Measurements from ENCODE around the gene TMEM59L.
"Not testable (repeated sequence)": the region's sequence is repeated elsewhere in the genome, so short reads cannot be mapped to it uniquely, and the experiment has no call there.

TMEM59L gene

DNA sequence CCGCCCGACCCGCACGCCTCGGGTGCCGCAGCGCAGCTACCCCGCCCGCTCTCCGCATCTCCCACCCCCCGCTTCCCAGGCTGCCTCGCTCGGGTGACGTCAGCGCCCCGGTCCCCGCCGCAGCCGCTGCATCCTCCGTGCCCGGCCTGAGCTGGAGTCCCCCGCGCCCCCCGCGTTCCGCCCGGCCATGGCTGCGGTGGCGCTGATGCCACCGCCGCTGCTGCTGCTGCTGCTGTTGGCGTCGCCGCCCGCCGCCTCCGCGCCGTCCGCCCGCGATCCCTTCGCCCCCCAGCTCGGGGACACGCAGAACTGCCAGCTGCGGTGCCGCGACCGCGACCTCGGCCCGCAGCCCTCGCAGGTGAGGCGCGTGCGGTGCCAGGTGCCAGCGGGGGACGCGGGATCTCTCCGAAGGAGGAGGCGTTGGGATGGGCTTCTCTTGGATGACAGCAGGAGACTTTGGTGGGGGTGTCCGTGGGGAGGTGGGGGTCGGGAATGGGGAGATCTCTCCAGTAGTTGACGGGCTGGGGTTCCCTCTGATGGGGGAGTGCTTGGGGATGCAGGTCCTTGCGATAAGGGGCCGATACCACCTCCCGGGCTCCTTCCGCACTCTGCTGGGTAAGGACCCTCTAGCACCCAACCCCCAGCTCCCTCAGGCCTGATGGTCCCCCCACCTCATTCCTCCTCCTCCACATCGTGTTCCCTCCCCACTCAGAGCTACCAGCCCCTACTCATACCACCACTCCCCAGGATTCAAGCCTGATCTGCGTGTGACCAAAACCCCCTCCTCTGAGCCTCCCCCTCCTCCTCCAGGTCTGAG lies at the start of gene TMEM59L:
TSS of gene TMEM59L (plus strand) at position 99 of the 817 bp plus-strand sequence. CDS start at position 188, 89 bp downstream.
- DNase-seq, result peak; percentile 23 to 36

DNA sequence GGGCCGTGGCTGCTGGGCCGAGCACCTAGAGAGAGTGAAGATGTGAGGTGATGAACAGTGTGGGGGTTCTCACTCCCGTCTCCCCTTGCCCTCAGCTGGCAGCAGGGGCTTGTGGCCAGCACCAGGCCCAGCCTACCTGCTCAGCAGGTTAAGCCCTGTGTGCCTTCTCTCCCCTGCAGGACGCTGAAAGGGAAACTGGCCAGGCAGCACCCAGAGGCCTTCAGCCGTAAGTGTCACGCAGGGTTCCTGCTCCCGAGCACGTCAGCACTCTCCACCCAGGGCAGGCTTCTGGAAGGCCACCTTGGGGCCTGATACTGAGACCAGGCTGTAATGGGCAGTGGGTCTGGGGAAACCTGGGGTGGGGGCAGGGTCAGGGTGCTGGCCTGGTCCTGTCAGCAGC lies 45.7 kb upstream of the TMEM59L start:
- DNase-seq, result no peak

DNA sequence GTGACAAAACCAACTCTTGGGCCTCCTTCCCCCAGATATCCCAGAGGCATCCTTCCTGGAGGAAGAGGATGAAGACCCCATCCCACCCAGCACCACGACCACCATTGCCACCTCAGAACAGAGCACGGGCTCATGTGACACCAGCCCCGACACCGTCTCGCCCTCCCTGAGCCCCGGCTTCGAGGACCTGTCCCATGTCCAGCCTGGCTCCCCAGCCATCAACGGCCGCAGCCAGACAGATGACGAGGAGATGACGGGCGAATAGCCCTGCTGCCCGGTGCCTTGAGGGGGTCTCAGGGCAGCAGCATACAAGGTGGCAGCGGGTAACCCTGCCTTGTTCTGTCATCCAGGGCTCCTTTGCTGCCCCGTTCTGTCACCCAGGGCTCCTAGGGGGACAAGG lies 44.3 kb upstream of the TMEM59L start:
- DNase-seq, result no peak

DNA sequence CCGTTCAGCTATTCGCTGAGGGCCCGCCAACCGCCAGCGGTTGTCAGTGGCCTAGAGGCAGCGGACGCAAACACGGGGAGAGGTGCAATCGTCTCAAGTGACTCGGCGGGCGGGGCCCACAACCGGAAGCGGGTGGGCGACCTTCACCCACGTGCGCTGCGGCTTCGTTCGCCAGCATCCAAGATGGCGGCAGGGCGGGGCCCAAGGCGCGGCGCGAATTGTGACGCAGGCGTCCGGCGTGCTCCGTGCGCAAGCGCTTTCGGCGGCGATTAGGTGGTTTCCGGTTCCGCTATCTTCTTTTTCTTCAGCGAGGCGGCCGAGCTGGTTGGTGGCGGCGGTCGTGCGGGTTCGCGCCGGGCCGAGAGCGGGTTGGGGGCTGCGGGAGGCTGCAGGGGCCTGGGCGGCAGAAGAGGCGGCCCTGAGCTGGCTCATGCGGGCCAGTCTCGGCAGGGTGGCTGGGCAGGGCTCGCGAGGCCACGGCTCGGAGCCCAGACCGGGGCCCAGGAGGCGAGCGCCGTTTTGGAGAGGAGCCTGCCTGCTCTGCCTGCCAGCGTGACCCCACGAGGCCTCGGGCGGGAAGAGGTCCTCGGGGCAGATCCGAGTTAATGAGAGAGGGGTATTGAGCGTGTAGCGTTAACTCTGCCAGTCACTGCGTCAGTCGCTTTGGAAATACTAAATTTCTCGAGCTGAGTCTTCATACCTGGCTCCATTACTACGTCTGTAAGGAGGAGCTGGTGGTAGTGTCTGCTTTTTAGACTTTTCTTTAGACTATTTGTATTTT lies 40.9 kb upstream of the TMEM59L start, which contains the start of gene UBA52:
TSS of gene UBA52 (plus strand) at position 294 of the 781 bp plus-strand sequence. CDS start 1,444 bp downstream, outside the sequence.
- peak; percentile 91 to 92 for DNase-seq

DNA sequence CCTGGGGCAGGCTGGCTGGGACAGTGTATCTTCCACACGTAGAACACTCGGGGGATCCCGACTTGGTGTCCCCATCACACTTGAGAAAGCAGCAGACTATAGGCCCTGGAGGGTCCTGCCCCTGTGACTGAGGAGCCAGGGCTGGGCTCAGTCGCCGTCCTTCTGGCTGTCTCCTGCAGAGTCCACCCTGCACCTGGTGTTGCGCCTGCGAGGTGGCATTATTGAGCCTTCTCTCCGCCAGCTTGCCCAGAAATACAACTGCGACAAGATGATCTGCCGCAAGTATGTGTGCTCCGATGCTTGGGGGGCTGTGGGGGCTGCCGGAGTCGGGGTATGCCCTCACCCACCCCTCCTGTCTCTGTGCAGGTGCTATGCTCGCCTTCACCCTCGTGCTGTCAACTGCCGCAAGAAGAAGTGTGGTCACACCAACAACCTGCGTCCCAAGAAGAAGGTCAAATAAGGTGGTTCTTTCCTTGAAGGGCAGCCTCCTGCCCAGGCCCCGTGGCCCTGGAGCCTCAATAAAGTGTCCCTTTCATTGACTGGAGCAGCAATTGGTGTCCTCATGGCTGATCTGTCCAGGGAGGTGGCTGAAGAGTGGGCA lies 37.9 kb upstream of the TMEM59L start:
- no peak for DNase-seq

DNA sequence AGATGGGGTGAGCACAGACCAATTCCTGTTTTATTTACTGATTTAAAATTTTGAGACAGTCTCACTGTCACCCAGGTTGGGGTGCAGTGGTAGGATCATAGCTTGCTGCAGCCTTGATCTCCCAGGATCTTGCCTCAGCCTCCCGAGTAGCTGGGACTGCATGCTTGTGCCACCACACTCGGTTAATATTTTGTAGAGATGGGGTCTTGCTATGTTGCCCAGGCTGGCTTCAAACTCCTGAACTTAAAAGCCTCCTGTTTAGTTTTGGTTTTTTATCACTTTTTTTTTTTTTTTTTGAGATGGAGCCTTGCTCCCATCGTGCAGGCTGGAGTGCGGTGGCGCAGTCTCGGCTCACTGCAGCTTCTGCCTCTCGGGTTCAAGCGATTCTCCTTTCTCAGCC lies 36.3 kb upstream of the TMEM59L start:
- DNase-seq, result no peak

DNA sequence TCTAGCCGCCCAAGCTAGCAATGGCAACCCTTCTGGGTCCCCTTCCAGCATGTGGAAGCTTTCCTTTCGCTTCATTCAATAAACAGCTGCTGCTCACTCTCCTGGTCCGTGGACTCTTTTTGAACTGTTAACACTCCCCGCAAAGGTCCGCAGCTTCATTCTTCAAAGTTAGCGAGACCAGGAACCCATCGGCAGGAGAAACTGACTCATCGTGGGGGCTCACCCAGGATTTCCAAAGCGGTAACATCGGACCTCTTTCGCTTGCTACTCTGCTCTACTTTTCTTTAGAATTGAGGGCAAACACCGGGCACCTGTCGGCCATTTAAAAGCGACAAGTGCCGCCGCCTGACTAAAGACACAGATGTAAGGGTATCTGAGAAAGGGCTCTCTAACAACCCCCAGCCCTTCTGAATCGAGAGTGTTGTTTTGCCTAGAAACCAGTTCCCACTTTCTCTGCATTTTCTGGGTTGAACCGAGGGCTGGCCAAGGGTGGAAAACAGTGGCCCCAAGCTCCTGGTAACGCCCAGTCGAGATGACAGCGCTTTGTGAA lies 35.2 kb upstream of the TMEM59L start:
- no peak for DNase-seq

DNA sequence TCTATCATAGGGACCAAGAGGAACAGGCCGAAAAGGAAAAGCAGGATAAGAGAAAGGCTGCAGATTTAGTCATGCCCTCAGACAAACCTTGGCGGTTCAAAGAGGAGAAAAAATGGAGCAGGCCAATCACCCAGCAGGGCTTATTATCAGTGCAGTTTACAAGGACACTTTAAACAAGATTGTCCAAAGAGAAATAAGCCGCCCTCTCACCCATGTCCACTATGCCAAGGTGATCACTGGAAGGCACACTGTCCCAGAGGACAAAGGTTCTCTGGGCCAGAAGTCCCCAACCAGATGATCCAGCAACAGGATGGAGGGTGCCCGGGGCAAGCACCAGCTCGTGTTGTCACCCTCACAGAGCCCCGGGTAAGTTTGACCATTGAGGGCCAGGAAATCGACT lies 32.4 kb upstream of the TMEM59L start:
- DNase-seq, result no peak

DNA sequence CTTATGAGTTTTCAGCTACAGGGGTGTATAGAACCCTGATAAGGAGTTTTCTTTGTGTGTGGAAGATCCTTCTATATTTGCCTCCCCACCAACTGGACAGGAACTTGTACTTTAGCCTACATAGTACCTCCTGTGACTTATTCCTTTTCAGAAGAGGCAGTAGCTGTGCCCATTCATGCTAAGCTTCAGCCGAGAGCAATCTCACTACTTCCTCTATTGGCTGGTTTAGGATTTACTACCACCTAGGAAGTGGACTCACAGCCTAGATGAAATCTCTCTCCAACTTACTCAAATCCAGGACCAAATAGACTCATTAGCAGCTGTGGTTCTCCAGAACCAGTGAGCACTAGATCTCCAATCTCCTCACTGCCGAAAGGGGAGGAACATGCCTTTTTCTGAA lies 26.4 kb upstream of the TMEM59L start:
- no peak for DNase-seq

DNA sequence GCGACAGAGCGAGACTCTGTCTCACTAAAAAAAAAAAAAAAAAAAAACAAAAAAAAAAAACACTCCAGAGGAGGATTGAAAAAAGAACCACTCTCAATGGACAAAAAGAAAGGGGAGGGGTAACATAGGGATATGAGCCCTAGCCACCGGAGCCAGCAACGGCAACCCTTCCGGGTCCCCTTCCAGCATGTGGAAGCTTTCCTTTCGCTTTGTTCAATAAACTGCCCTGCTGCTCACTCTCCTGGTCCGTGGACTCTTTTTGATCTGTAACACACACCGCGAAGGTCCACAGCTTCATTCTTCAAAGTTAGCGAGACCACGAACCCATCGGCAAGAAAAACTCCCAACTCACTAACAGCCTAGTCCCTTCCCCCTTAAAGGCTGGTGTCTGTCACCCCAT lies 25.1 kb upstream of the TMEM59L start:
- DNase-seq, result no peak

DNA sequence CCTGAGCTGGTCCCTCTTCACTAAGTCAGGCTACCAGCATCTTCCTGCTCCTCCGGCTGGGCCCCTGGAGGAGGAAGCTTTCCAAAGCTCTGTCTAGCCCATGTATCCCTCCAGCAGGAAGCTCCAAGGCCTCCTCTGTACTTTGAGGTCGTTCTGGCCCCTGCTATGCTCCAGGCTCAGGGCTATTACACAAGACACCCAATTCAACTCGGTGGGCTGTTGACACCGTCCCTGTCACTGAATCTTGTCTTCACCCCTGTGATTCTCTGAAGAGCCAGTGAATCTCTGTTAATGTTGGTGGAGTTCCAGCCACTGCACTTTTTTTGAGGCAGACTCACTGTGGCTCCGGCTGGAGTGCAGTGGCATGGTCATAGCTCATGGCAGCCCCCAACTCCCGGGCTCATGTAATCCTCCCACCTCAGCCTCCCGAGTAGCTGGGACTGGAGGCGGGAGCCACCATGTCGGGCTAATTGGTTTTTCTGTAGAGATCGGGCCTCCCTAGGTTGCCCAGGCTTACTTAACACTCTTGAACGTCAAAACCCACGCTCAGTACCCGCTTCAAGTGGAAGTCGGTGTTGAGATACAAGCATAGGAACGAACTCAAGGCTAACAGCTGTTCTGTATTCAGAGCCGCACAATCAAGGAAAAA lies 24.6 kb upstream of the TMEM59L start:
- no peak for DNase-seq

DNA sequence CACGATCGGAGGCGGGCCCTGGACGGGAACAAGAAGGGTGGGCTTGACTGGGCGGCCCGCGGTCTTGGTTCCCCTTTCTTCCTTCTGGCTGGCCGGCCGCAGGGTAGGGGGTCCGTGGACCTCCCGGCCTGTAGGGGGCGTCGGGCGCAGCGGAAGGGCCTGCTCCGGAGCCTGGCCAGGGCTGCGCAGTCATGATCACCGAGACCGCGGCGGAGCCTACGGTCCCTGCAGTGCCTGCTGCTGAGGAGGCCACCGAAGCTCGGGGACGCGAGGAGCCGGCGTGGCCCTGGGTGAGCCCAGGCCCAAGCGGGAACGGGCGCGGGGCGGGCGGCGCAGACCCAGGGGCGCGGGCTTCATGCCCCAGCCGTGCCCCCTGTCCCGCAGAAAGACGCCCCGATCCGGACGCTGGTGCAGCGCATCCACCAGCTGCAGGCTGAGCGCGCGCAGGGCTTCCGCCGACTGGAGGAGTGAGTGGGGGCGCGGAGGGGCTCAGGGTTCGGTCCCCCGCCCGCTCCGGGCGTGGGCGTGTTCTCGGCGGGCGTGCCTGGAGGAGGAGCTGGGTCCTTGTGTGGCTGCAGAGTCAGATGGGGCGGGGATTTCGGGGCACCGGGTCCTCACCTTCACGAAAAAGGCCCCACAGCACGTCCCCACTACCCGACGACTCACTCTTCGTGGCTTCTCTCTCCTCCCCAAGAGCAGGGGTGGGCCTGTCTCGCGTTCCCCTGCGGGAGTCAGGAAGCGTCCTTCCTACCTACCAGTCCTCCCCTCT lies 23.9 kb upstream of the TMEM59L start, which contains the start of gene REX1BD:
TSS of gene REX1BD (plus strand) at position 188 of the 769 bp plus-strand sequence. CDS start at position 192, 4 bp downstream.
- DNase-seq, result peak; percentile 60 to 79

DNA sequence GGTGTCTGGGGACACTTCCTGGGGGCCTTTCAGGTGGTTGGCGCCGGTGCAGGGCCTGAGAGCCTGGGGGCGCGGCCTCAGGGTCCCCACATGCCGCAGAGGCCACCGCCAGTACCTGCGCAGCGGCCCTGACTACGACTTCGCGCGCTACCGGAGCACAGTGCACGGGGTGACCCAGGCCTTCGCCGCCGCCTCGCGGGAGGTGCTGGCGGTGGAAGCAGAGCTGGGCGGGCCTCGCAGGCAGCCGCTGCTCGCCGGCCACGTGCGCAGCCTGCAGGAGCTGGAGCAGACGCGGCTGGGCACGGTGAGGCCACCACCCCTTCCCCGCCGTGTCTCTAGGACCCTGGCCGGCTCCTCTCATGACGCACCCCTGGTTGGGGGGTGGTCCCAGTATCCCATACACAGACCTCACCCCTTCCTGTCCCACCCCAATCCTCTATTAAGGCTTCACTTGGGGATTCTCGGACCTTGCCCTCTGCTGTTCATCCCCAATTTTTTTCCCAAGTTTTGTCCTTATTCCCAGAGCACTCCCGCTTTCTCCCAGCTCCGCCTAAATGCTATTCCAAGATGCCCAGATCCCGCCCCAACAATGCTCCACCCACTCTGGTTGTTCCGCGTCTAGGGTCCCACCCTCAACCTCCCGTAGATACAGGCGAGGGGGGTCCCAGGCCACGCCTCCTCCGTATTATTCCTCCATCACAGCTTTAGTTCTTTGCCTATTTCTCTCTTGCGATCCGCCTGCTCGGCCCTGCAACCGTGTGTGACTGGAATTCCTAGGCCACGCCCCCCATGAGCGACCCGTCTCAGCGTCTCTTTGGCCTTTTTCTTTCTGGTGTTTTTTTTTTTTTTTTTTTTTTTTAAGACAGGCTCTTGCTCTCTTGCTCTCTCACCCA lies 23.0 kb upstream of the TMEM59L start:
- DNase-seq, result peak in 1 of 2 donors; percentile 61

DNA sequence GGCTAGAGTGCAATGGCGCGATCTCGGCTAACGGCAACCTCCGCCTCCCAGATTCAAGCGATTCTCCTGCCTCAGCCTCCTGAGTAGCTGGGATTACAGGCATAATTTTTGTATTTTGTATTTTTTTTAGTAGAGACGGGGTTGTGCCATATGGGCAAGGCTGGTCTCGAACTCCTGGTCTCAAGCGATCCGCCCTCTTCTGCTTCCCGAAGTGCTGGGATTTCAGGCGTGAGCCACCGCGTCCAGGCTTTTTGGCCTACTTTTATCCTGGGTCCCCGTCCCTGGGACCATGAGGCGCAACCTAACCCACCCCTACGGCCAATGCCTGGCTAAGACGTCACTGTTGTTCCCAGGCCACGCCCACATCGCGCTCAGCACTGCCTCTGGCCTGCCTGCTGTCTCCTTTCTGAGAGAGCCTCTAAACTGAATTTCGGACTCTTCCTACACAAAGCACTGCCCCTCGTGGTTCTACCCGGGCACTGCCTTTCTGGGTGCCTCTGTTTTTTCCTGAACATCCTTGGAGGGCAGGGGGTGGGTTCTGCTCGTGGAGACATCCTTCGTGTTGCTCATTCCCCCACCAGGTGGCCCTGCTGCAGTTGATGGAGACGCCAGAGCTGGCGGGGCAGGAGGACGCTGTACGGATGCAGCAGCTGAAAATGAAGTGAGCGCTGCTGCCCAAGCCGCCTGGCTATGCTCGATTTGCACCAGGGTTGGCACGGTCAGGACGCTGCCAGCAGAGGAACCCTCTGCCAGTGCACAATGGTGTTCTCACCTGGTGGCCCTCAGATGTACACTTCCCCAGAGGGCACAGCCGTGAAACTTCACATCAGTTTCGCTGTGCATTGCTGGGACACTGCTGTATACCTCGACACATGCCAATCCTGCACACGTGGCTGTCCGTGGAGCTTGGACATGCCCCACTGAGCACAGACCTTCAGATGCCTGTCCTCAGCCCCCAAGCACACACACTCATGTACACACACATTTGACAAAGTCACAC lies 22.1 kb upstream of the TMEM59L start:
- DNase-seq, result peak; percentile 77 to 80

DNA sequence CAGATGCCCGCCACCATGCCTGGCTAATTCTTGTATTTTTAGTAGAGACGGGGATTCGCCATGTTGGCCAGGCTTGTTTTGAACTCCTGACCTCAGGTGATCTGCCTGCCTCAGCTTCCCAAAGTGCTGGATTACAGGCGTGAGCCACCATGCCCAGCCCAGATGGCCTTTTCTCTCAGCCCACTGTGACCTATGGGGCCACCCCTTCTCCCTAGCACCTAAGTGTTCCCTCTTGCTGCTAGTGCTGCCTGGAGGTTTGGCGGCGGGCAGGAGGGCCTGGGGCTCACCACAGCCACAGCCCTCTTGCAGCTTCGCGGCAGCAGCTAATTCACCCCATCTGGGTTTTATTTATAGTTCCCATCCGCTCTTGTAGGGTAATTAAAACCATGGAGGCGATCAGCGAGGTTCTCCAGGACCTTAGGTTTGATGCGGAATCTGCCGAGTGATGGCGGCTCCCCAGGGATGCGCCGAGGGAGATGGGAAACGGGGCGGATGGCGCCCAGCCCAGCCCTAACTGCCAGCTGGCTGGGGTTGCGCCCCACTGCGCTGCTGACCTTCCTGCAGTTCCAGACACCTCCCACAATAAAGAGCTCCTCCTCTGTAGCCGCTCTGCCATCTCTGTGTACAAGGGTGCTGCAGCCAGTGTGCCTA lies 20.8 kb upstream of the TMEM59L start:
- no peak for DNase-seq

DNA sequence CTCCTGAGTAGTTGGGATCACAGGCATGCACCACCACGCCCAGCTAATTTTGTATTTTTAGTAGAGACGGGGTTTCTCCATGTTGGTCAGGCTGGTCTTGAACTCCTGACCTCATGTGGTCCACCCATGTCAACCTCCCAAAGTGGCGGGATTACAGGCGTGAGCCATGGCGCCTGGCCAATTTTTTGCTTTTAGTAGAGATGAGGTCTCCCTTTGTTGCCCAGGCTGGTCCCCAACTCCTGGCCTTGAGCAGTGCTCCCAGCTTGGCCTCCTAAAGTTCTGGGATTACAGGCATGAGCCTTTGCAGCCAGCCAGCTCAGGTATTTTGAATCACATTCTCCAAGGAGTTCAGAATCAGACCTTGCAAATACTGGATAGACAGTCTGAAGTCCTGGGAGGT lies 19.9 kb upstream of the TMEM59L start:
- not testable (repeated sequence) for DNase-seq

DNA sequence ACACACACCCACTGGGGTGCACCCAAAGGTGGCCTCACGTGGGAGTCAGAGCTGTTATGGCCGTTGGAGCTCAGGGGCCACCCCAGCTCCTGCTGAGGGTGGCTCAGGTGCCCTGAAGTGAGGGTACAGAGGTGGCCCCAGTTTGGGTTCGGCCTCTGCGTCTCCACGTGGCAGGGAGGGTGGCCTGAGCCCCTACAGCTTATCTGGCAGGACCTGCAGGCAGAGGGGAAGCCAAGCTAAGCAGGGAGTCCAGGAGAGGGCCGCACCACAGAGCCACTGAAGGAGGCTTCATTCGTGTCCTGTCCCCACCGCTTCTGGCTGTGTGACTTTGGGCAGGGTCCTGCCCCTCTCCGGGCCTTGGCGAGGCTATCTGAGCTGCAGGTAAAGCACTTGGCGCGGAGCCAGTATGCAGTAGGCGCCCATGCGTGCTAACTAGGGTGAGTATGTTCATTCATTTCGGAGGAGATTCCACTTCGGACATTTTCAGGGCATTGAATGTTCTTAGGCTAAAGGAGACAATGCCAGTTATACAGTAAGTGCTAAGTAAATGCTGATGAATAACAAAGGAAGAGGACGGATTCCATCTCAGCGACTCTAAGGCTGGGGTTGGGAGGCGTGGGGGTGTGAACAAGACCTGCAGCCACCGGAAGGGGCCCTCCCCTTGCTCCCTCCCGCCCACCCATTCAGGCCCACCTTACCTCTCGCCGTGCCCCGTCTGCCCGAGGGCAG lies 19.1 kb upstream of the TMEM59L start:
- DNase-seq, result no peak
